AG04450 (cell line): ENCODE measurements around the gene UCMA. TPM values are rescaled to one million over a fixed set of nuclear protein-coding genes. Genes with fewer than 3 reads are reported as not detected.
"Not testable (repeated sequence)": the region's sequence is repeated elsewhere in the genome, so short reads cannot be mapped to it uniquely, and the experiment has no call there.

Experiments used
- CTCF ChIA-PET: fragments of 300-600, 350-600 bp; formaldehyde crosslinking; extraction: SDS; loops from one replicate; lab custom pipeline; 2022; ENCODE audit warnings: antibody characterized with exemption, inconsistent platforms; lab: Charles Lee
- POLR2A ChIA-PET: fragments of 350-600 bp; formaldehyde crosslinking; extraction: SDS; loops from one replicate; lab custom pipeline; 2021; ENCODE audit warnings: antibody characterized with exemption, inconsistent platforms; lab: Yijun Ruan, JAX
- DNase-seq: peaks from one replicate; pipeline ENCODE4 v3.0.0-alpha.2; 2011; ENCODE audit warnings: low read depth, low spot score
- H3K27ac ChIP-seq: one replicate; pipeline ENCODE4 v1.5.1; 2012; ENCODE audit warnings: low read depth, low read length, control low read depth
- H3K27me3 ChIP-seq: one replicate; pipeline ENCODE4 v1.6.0; 2012; ENCODE audit warnings: low read length; ENCODE audit not compliant: control insufficient read depth, insufficient read depth
- H3K4me3 ChIP-seq: 2 replicates; pipeline ENCODE4 v1.5.1; 2011; ENCODE audit warnings: mild to moderate bottlenecking, low read depth, low read length, control low read depth
- H3K9me3 ChIP-seq: 2 replicates; pipeline ENCODE4 v1.5.1; 2012; ENCODE audit warnings: low read length; ENCODE audit not compliant: control insufficient read depth, insufficient read depth
- CTCF ChIP-seq: IDR thresholded peaks from 2 replicates; pipeline ENCODE4 v1.5.1; 2011; ENCODE audit warnings: low read depth, low read length, control low read depth, inconsistent platforms
- polyA plus RNA-seq: library from polyadenylated mRNA; depleted of rRNA; stranded (reverse); fragments of >200 nt; gene quantifications from 2 replicates; pipeline ENCODE4 v1.2.3, GENCODE V29; 2011

UCMA gene
- polyA plus RNA-seq, 1 experiment: not detected

- CTCF ChIA-PET: interaction anchor here (0.7 kb wide), 1 partner anchor 29 kb away, joined by 4 read pairs; no protein-coding TSS in a partner anchor
- no peak overlapping the region for H3K4me3 ChIP-seq
- no peak for DNase-seq
- H3K9me3 ChIP-seq: no peaks in the 10 kb centered on the region
- TF ChIP-seq CTCF: no peak
- peaks cover 15% of the 10 kb centered on the region for H3K27me3 ChIP-seq
- no peak overlapping the region for H3K27ac ChIP-seq
- POLR2A ChIA-PET: interaction anchor here (0.7 kb wide), 1 partner anchor 986 kb away, joined by 3 read pairs; no protein-coding TSS in a partner anchor
Observed at GRCh38 chr10:13236638-13237037, 2.5 kb upstream of the UCMA start.

GRCh38 chr10:13234736-13235135, 562 bp upstream of the UCMA start:
- H3K27ac ChIP-seq, CTCF ChIA-PET, POLR2A ChIA-PET, H3K9me3 ChIP-seq, DNase-seq, H3K4me3 ChIP-seq: not testable (repeated sequence)
- H3K27me3 ChIP-seq: peaks cover 15% of the 10 kb centered on the region

GRCh38 chr10:13233358-13233757, 816 bp downstream of the UCMA start:
- POLR2A ChIA-PET: no interaction called here
- CTCF ChIA-PET: no interaction called here
- DNase-seq: no peak
- Histone ChIP-seq H3K27me3 (peaks cover 15% of the 10 kb centered on the region), H3K9me3 (no peaks in the 10 kb centered on the region), H3K4me3 (no peak overlapping the region), H3K27ac (no peak overlapping the region)
- no peak for TF ChIP-seq CTCF

GRCh38 chr10:13231808-13232207, 2.4 kb downstream of the UCMA start:
- Histone ChIP-seq H3K4me3 (no peak overlapping the region), H3K27ac (no peak overlapping the region), H3K27me3 (peaks cover 15% of the 10 kb centered on the region), H3K9me3 (no peaks in the 10 kb centered on the region)
- POLR2A ChIA-PET: no interaction called here
- no peak for TF ChIP-seq CTCF
- CTCF ChIA-PET: interaction anchor here (0.6 kb wide), 1 partner anchor 58 kb away, joined by 4 read pairs; no protein-coding TSS in a partner anchor
- no peak for DNase-seq

GRCh38 chr10:13231190-13231589, 3.0 kb downstream of the UCMA start:
- no peak for TF ChIP-seq CTCF
- no peak overlapping the region for H3K4me3 ChIP-seq
- H3K27me3 ChIP-seq: peaks cover 15% of the 10 kb centered on the region
- CTCF ChIA-PET: interaction anchor here (0.6 to 2.2 kb wide), 2 partner anchors 25 to 58 kb away, joined by 4 to 5 read pairs; no protein-coding TSS in a partner anchor
- POLR2A ChIA-PET: interaction anchor here (0.5 kb wide), 1 partner anchor 25 kb away, joined by 5 read pairs; no protein-coding TSS in a partner anchor
- no peaks in the 10 kb centered on the region for H3K9me3 ChIP-seq
- DNase-seq: no peak
- H3K27ac ChIP-seq: no peak overlapping the region
